HEK293 (cell line): ENCODE data around the gene EVI2B.
A peak's percentile ranks its signal among the peaks of the same experiment; 100 is the strongest.
"Not testable (repeated sequence)": the region's sequence is repeated elsewhere in the genome, so short reads cannot be mapped to it uniquely, and the experiment has no call there.

Experiments used
- CTCF ChIA-PET: fragments of 350-600 bp; formaldehyde crosslinking; extraction: SDS; loops from one replicate; lab custom pipeline; 2021; ENCODE audit warnings: antibody characterized with exemption; lab: Yijun Ruan, JAX
- POLR2A ChIA-PET: fragments of 300-600 bp; formaldehyde crosslinking; extraction: SDS; loops from one replicate; lab custom pipeline; 2020; ENCODE audit warnings: antibody characterized with exemption, inconsistent platforms; lab: Yijun Ruan, JAX
- H3K27ac ChIP-seq: fragments of 200-500 bp; sonication (Bioruptor generic); 2 replicates; pipeline ENCODE4 v1.5.1; 2014; ENCODE audit warnings: low read depth, low read length, control low read depth, inconsistent platforms; ENCODE audit errors: extremely low read depth
- H3K36me3 ChIP-seq, 2 experiments: fragments of 200-500 bp in 1 of 2; sonication (Bioruptor generic) in 1 of 2; 1 replicate in 1 of 2; 2 replicates in 1 of 2; pipeline ENCODE4 v1.5.1; 2014 to 2017; ENCODE audit warnings: inconsistent platforms in 2 of 2, low read length in 2 of 2; ENCODE audit not compliant: control insufficient read depth in 2 of 2, insufficient read depth in 1 of 2
- H3K4me1 ChIP-seq: fragments of 200-500 bp; sonication (Bioruptor generic); 2 replicates; pipeline ENCODE4 v1.5.1; 2014; ENCODE audit warnings: mild to moderate bottlenecking, low read length, inconsistent platforms; ENCODE audit not compliant: control insufficient read depth, insufficient read depth
- H3K4me3 ChIP-seq: 2 replicates; pipeline ENCODE4 v1.5.1; 2011; ENCODE audit warnings: low read depth, mild to moderate bottlenecking, control low read depth, low read length, moderate library complexity
- H3K9me3 ChIP-seq: fragments of 200-500 bp; sonication (Bioruptor generic); 2 replicates; pipeline ENCODE4 v1.5.1; 2014; ENCODE audit warnings: low read depth, low read length, inconsistent platforms; ENCODE audit not compliant: control insufficient read depth, insufficient read depth
- AEBP2 ChIP-seq: fragments of 450-650 bp; formaldehyde crosslinking; IDR thresholded peaks from 2 replicates; pipeline ENCODE4 v1.5.1; 2016; ENCODE audit warnings: missing biosample characterization, missing genetic modification characterization, borderline replicate concordance
- EGR2 ChIP-seq: fragments of 450-650 bp; formaldehyde crosslinking; IDR thresholded peaks from 2 replicates; pipeline ENCODE4 v1.5.1; 2016; ENCODE audit warnings: low read depth, missing biosample characterization, missing genetic modification characterization
- KLF7 ChIP-seq: fragments of 450-650 bp; formaldehyde crosslinking; IDR thresholded peaks from 2 replicates; pipeline ENCODE4 v1.5.1; 2016; ENCODE audit warnings: missing biosample characterization, missing genetic modification characterization, borderline replicate concordance
- PRDM1 ChIP-seq: fragments of 450-650 bp; formaldehyde crosslinking; IDR thresholded peaks from 2 replicates; pipeline ENCODE4; 2016; ENCODE audit warnings: missing biosample characterization, missing genetic modification characterization
- ZBTB6 ChIP-seq: fragments of 450-650 bp; formaldehyde crosslinking; IDR thresholded peaks from 2 replicates; pipeline ENCODE4 v1.5.1; 2017; ENCODE audit warnings: missing biosample characterization, missing genetic modification characterization
- ZBTB8A ChIP-seq: fragments of 450-650 bp; formaldehyde crosslinking; IDR thresholded peaks from 2 replicates; pipeline ENCODE4 v1.5.1; 2016; ENCODE audit warnings: missing biosample characterization, missing genetic modification characterization
- ZEB2 ChIP-seq: fragments of 450-650 bp; formaldehyde crosslinking; IDR thresholded peaks from 2 replicates; pipeline ENCODE4 v1.5.1; 2016; ENCODE audit warnings: missing biosample characterization, missing genetic modification characterization
- ZFP3 ChIP-seq: fragments of 450-650 bp; formaldehyde crosslinking; IDR thresholded peaks from 2 replicates; pipeline ENCODE4 v1.5.1; 2016; ENCODE audit warnings: low read depth, missing biosample characterization, missing genetic modification characterization
- ZNF202 ChIP-seq: fragments of 450-650 bp; formaldehyde crosslinking; IDR thresholded peaks from 2 replicates; pipeline ENCODE4 v1.5.1; 2016; ENCODE audit warnings: missing biosample characterization, missing genetic modification characterization, borderline replicate concordance
- ZNF37A ChIP-seq: fragments of 450-650 bp; IDR thresholded peaks from 2 replicates; pipeline ENCODE4 v1.5.1; 2018; ENCODE audit warnings: missing biosample characterization, missing genetic modification characterization
- ZNF513 ChIP-seq: fragments of 450-650 bp; IDR thresholded peaks from 2 replicates; pipeline ENCODE4 v1.5.1; 2018; ENCODE audit warnings: missing biosample characterization, missing genetic modification characterization
- ZNF571 ChIP-seq: fragments of 450-650 bp; formaldehyde crosslinking; IDR thresholded peaks from 2 replicates; pipeline ENCODE4 v1.5.0; 2017; ENCODE audit warnings: missing biosample characterization, missing genetic modification characterization
- ZNF629 ChIP-seq: fragments of 450-650 bp; formaldehyde crosslinking; IDR thresholded peaks from 2 replicates; pipeline ENCODE4 v1.5.1; 2017; ENCODE audit warnings: missing biosample characterization, missing genetic modification characterization
- ZNF76 ChIP-seq: fragments of 450-650 bp; formaldehyde crosslinking; IDR thresholded peaks from 2 replicates; pipeline ENCODE4; 2016; ENCODE audit warnings: low read depth, missing biosample characterization, missing genetic modification characterization, borderline replicate concordance
- ZNF830 ChIP-seq: fragments of 450-650 bp; IDR thresholded peaks from 2 replicates; pipeline ENCODE4 v1.5.0; 2018; ENCODE audit warnings: missing biosample characterization, missing genetic modification characterization, low read depth, mild to moderate bottlenecking, moderate library complexity
- ZSCAN30 ChIP-seq: fragments of 450-650 bp; IDR thresholded peaks from 2 replicates; pipeline ENCODE4 v1.5.1; 2018; ENCODE audit warnings: missing biosample characterization, mild to moderate bottlenecking, missing genetic modification characterization, moderate library complexity
- ZSCAN4 ChIP-seq: fragments of 450-650 bp; formaldehyde crosslinking; IDR thresholded peaks from 2 replicates; pipeline ENCODE4 v1.5.1; 2017; ENCODE audit warnings: missing biosample characterization, missing genetic modification characterization

The EVI2B gene

GRCh38 chr17:31266042-31266441 is 47.8 kb downstream of the EVI2B start (continued):
- TF ChIP-seq ZNF513 (tag by site-specific recombination) (no peak), ZNF202 (tag by site-specific recombination) (no peak), EGR2 (tag by site-specific recombination) (no peak), ZNF629 (tag by site-specific recombination) (no peak)

GRCh38 chr17:31262923-31263322 is 50.9 kb downstream of the EVI2B start:
- H3K4me1 ChIP-seq, H3K27ac ChIP-seq, H3K9me3 ChIP-seq, CTCF ChIA-PET, H3K4me3 ChIP-seq: not testable (repeated sequence)
- H3K36me3 ChIP-seq, result peaks cover 61 to 66% of the 10 kb centered on the region in 2 experiments
- TF ChIP-seq ZEB2 (tag by site-specific recombination), result peak; percentile 79
- POLR2A ChIA-PET, result interaction anchor here (0.6 kb wide), 1 partner anchor 631 kb away, joined by 5 read pairs; no protein-coding TSS in a partner anchor

- no peak overlapping the region for H3K4me3 ChIP-seq
- no peak overlapping the region for H3K27ac ChIP-seq
- no peaks in the 10 kb centered on the region for H3K4me1 ChIP-seq
- no peak for TF ChIP-seq ZFP3
- no peak for TF ChIP-seq ZSCAN30
- no peak for TF ChIP-seq ZSCAN4 (tag by site-specific recombination)
- TF ChIP-seq ZNF76, result no peak
- TF ChIP-seq ZNF571 (tag by site-specific recombination), result no peak
- no peak for TF ChIP-seq ZNF37A (tag by site-specific recombination)
- TF ChIP-seq ZNF830 (tag by site-specific recombination), result no peak
- TF ChIP-seq ZBTB6, result no peak
- no peak for TF ChIP-seq AEBP2 (tag by site-specific recombination)
- no peak for TF ChIP-seq KLF7 (tag by site-specific recombination)
- no peak for TF ChIP-seq ZBTB8A (tag by site-specific recombination)
- no peak for TF ChIP-seq PRDM1 (tag by site-specific recombination)
- TF ChIP-seq, all 188 proteins: peak for 0
- ChIA-PET POLR2A (no interaction called here), CTCF (no interaction called here)
- peaks cover 54 to 60% of the 10 kb centered on the region in 2 experiments for H3K36me3 ChIP-seq
- no peaks in the 10 kb centered on the region for H3K9me3 ChIP-seq
Observed at GRCh38 chr17:31261601-31262000, 52.3 kb downstream of the EVI2B start.
